Prostate gland (tissue), 2 donors: ENCODE results near the gene MYLK. TPM values are rescaled to one million over a fixed set of nuclear protein-coding genes. Genes with fewer than 3 reads are reported as not detected.

ENCODE experiments used
- DNase-seq: peaks from one replicate; pipeline ENCODE4 v3.0.0-alpha.2; 2019; ENCODE audit warnings: low spot score
- H3K27ac ChIP-seq, 2 donors: fragments of 200-600 bp; sonication (generic); 2 replicates each; pipeline ENCODE4 v1.5.1; 2017 to 2019
- H3K27me3 ChIP-seq: fragments of 200-600 bp; sonication (generic); replicated peaks from 2 replicates; pipeline ENCODE4 v1.5.1; 2019; ENCODE audit not compliant: insufficient read depth
- H3K36me3 ChIP-seq, 2 donors: fragments of 200-600 bp; sonication (generic); 1 replicate in 1 of 2; 2 replicates in 1 of 2; pipeline versions ENCODE4 v1.5.1 to v1.8.1; 2017 to 2019
- H3K4me1 ChIP-seq: fragments of 200-600 bp; sonication (generic); replicated peaks from 2 replicates; pipeline ENCODE4 v1.5.1; 2019
- H3K4me3 ChIP-seq, 2 donors: fragments of 200-600 bp; sonication (generic); 2 replicates each; pipeline ENCODE4 v1.5.1; 2017 to 2019
- H3K9me3 ChIP-seq: fragments of 200-600 bp; sonication (generic); 2 replicates; pipeline ENCODE4 v1.5.1; 2017
- CTCF ChIP-seq, 4 experiments: fragments of 200-600 bp in 2 of 4; fragments of 450-650 bp in 2 of 4; sonication (generic) in 2 of 4; IDR thresholded peaks; 1 replicate in 3 of 4; 2 replicates in 1 of 4; pipeline ENCODE4 v1.5.1; 2016 to 2019; ENCODE audit warnings: antibody characterized with exemption in 4 of 4, mild to moderate bottlenecking in 2 of 4, moderate library complexity in 2 of 4
- POLR2A ChIP-seq: fragments of 450-650 bp; IDR thresholded peaks from one replicate; pipeline ENCODE4 v1.6.1; 2016; ENCODE audit warnings: antibody characterized with exemption, mild to moderate bottlenecking
- POLR2AphosphoS5 ChIP-seq: sonication (generic); formaldehyde crosslinking; IDR thresholded peaks from one replicate; pipeline ENCODE4 v1.6.1; 2017; ENCODE audit warnings: antibody characterized with exemption
- WGBS: methylation state at CpG from one replicate; pipeline ENCODE4 v1.1.5; 2018; 5-methylcytosine and 5-hydroxymethylcytosine counted together
- intact Hi-C: fragments of 100-400 bp; cut with DNase I; formaldehyde crosslinking; loops from one replicate; pipeline ENCODE4 v1.14.2; 2022
- total RNA-seq, 2 donors: library from RNA; depleted of rRNA; stranded (reverse); fragments of >200 nt; gene quantifications; one replicate each; pipeline ENCODE4 v1.1.0, GENCODE V29; 2016

Gene MYLK
- total RNA-seq, 2 donors from 2014 or later, result 345 to 600 TPM

- Histone ChIP-seq H3K9me3 (no peaks in the 10 kb centered on the region), H3K4me1 (no peaks in the 10 kb centered on the region), H3K27ac (peak overlapping the region in 1 of 2 donors; percentile 21), H3K4me3 (no peak overlapping the region), H3K27me3 (peaks cover 1% of the 10 kb centered on the region), H3K36me3 (no peaks in the 10 kb centered on the region)
- DNase-seq, result no peak
- intact Hi-C loops, result no loop called here
- WGBS, result 93% methylated on average over 7 of the region's 7 CpGs
- TF ChIP-seq POLR2AphosphoS5 (no peak), POLR2A (no peak), CTCF (IDR thresholded peaks at IDR 0.05) (no peak)
These were observed 199.5 kb downstream of the MYLK start for GRCh38 chr3:123684636-123685035.

- DNase-seq, result no peak
- no peaks in the 10 kb centered on the region for H3K36me3 ChIP-seq
- TF ChIP-seq CTCF (IDR thresholded peaks at IDR 0.05) (no peak), POLR2A (no peak), POLR2AphosphoS5 (no peak)
- no peaks in the 10 kb centered on the region for H3K9me3 ChIP-seq
- intact Hi-C loops, result no loop called here
- peaks cover 1% of the 10 kb centered on the region for H3K27me3 ChIP-seq
- no peaks in the 10 kb centered on the region for H3K4me1 ChIP-seq
- peak overlapping the region; percentile 14 to 21 for H3K27ac ChIP-seq
- no peak overlapping the region for H3K4me3 ChIP-seq
- WGBS, result 85% methylated on average over 4 of the region's 4 CpGs
These were observed 199.9 kb downstream of the MYLK start for GRCh38 chr3:123684209-123684608.

GRCh38 chr3:123683505-123684154 is 200.5 kb downstream of the MYLK start:
- Histone ChIP-seq H3K9me3 (no peaks in the 10 kb centered on the region), H3K4me1 (no peaks in the 10 kb centered on the region), H3K4me3 (no peak overlapping the region), H3K27ac (peak overlapping the region; percentile 7 to 14), H3K27me3 (peaks cover 1% of the 10 kb centered on the region), H3K36me3 (no peaks in the 10 kb centered on the region)
- 74% methylated on average over 10 of the region's 10 CpGs for WGBS
- TF ChIP-seq CTCF (IDR thresholded peaks at IDR 0.05) (no peak), POLR2A (no peak), POLR2AphosphoS5 (no peak)
- intact Hi-C loops, result no loop called here
- no peak for DNase-seq

- Histone ChIP-seq H3K27ac (peak overlapping the region; percentile 14 to 22), H3K36me3 (no peaks in the 10 kb centered on the region), H3K9me3 (no peaks in the 10 kb centered on the region), H3K4me3 (no peak overlapping the region), H3K4me1 (no peaks in the 10 kb centered on the region), H3K27me3 (peaks cover 1% of the 10 kb centered on the region)
- TF ChIP-seq CTCF (IDR thresholded peaks at IDR 0.05) (no peak), POLR2A (no peak), POLR2AphosphoS5 (no peak)
- WGBS, result 73% methylated on average over 10 of the region's 10 CpGs
- no peak for DNase-seq
- intact Hi-C loops, result no loop called here
These were observed 201.2 kb downstream of the MYLK start for GRCh38 chr3:123682781-123683504.

- H3K27me3 ChIP-seq, result peaks cover 1% of the 10 kb centered on the region
- no peaks in the 10 kb centered on the region for H3K36me3 ChIP-seq
- no peaks in the 10 kb centered on the region for H3K4me1 ChIP-seq
- no peak for DNase-seq
- WGBS, result 81% methylated on average over 6 of the region's 6 CpGs
- no peak overlapping the region for H3K4me3 ChIP-seq
- H3K9me3 ChIP-seq, result no peaks in the 10 kb centered on the region
- peak overlapping the region; percentile 22 to 26 for H3K27ac ChIP-seq
- no peak for TF ChIP-seq POLR2A
- TF ChIP-seq CTCF (IDR thresholded peaks at IDR 0.05), result no peak
- TF ChIP-seq POLR2AphosphoS5, result no peak
- intact Hi-C loops, result no loop called here
These were observed 201.8 kb downstream of the MYLK start for GRCh38 chr3:123682302-123682701.
